Ishikawa (cell line): Measurements from ENCODE around the gene GSG1L2.

Source experiments
- CEBPB ChIP-seq: IDR thresholded peaks from 2 replicates; pipeline ENCODE4 v1.6.1; 2012
- CREB1 ChIP-seq: IDR thresholded peaks from 2 replicates; pipeline ENCODE4 v1.6.1; 2012; ENCODE audit warnings: low read depth
- EGR1 ChIP-seq: IDR thresholded peaks from 2 replicates; pipeline ENCODE4 v1.6.1; 2012
- EP300 ChIP-seq: IDR thresholded peaks from 2 replicates; pipeline ENCODE4 v1.6.1; 2012; ENCODE audit warnings: borderline replicate concordance
- FOXM1 ChIP-seq: IDR thresholded peaks from 2 replicates; pipeline ENCODE4 v1.6.1; 2012; ENCODE audit warnings: low read depth, borderline replicate concordance
- NFIC ChIP-seq: IDR thresholded peaks from 2 replicates; pipeline ENCODE4 v1.6.1; 2012
- RAD21 ChIP-seq: IDR thresholded peaks from 2 replicates; pipeline ENCODE4 v1.6.1; 2012; ENCODE audit warnings: low read depth
- TAF1 ChIP-seq: IDR thresholded peaks from 2 replicates; pipeline ENCODE4 v1.6.1; 2012; ENCODE audit warnings: low read depth, mild to moderate bottlenecking
- TCF12 ChIP-seq: IDR thresholded peaks from 2 replicates; pipeline ENCODE4 v1.6.1; 2012; ENCODE audit warnings: low read depth
- TEAD4 ChIP-seq: IDR thresholded peaks from 2 replicates; pipeline ENCODE4 v1.6.1; 2012
- YY1 ChIP-seq: IDR thresholded peaks from 2 replicates; pipeline ENCODE4 v1.6.1; 2012; ENCODE audit warnings: low read depth
- ZBTB7A ChIP-seq: IDR thresholded peaks from 2 replicates; pipeline ENCODE4 v1.6.1; 2012; ENCODE audit warnings: low read depth
- TF ChIP-seq, protein P1 (sequence below): IDR thresholded peaks from 2 replicates; pipeline ENCODE4 v1.6.1; 2012; ENCODE audit warnings: low read depth, mild to moderate bottlenecking
- TF ChIP-seq, protein P2 (sequence below): IDR thresholded peaks from 2 replicates; pipeline ENCODE4 v1.6.1; 2012
- TF ChIP-seq, protein P3 (sequence below): IDR thresholded peaks from 2 replicates; pipeline ENCODE4 v1.6.1; 2012

GSG1L2 gene

DNA sequence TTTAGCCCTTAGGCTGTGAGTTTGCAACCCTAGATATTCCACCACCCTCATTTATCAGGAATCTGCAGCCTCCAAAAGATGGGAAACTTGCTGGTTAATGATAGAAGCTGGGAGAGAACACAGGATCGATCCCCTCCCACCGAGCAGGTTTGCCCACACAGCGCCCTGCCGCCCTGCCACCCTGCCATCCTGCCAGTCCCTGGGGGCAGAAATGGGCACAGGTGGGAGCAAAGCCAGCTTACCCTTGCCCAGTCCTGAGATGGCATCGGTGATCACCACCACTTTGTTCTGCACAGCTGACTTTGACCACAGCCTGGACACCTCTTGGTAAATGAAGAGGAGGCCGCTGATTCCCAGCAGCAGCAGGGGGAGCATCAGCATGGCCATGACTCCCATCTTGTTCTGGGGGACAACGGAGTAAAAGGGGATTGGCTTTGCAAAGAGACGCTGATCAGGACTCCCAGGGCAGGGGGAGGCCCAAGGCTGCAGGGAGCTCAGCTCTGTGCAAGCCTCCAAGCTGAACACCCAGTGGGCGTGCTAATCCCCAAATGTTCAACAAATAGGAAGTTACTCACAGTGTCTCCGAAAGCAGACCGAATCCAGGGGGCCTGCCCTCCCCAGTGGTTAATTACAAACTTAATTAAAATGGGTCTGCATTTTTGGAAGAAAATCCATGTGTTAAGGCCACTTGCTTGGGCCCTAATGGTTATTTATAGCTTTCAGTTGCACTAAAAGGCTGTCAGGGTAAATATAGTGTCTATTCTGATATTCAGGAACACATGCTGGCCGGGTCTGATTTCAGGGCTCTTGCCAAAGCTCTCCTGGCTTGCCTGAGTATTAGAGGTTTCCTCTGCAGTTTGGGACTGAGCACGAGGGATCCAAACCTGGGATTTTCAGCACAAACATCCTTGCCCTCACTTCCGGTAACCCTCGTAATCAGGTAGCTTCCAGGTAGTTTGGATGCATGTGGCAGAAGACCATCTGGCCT lies 30.7 kb downstream of the GSG1L2 start, which contains the start of gene DHRS7C:
Gene DHRS7C, minus strand, starts transcription at position 704 of the 988 bp plus-strand sequence. Its CDS starts 308 bp downstream, at position 396.
- TF ChIP-seq EP300 (no peak), CREB1 (no peak), RAD21 (no peak), CEBPB (no peak), TAF1 (no peak), FOXM1 (no peak), TCF12 (no peak), EGR1 (no peak), ZBTB7A (no peak), TEAD4 (no peak)
- TF ChIP-seq, protein P1, sequence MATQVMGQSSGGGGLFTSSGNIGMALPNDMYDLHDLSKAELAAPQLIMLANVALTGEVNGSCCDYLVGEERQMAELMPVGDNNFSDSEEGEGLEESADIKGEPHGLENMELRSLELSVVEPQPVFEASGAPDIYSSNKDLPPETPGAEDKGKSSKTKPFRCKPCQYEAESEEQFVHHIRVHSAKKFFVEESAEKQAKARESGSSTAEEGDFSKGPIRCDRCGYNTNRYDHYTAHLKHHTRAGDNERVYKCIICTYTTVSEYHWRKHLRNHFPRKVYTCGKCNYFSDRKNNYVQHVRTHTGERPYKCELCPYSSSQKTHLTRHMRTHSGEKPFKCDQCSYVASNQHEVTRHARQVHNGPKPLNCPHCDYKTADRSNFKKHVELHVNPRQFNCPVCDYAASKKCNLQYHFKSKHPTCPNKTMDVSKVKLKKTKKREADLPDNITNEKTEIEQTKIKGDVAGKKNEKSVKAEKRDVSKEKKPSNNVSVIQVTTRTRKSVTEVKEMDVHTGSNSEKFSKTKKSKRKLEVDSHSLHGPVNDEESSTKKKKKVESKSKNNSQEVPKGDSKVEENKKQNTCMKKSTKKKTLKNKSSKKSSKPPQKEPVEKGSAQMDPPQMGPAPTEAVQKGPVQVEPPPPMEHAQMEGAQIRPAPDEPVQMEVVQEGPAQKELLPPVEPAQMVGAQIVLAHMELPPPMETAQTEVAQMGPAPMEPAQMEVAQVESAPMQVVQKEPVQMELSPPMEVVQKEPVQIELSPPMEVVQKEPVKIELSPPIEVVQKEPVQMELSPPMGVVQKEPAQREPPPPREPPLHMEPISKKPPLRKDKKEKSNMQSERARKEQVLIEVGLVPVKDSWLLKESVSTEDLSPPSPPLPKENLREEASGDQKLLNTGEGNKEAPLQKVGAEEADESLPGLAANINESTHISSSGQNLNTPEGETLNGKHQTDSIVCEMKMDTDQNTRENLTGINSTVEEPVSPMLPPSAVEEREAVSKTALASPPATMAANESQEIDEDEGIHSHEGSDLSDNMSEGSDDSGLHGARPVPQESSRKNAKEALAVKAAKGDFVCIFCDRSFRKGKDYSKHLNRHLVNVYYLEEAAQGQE: no peak
- TF ChIP-seq, protein P2, sequence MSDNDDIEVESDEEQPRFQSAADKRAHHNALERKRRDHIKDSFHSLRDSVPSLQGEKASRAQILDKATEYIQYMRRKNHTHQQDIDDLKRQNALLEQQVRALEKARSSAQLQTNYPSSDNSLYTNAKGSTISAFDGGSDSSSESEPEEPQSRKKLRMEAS: no peak
- TF ChIP-seq, protein P3, sequence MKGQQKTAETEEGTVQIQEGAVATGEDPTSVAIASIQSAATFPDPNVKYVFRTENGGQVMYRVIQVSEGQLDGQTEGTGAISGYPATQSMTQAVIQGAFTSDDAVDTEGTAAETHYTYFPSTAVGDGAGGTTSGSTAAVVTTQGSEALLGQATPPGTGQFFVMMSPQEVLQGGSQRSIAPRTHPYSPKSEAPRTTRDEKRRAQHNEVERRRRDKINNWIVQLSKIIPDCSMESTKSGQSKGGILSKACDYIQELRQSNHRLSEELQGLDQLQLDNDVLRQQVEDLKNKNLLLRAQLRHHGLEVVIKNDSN: no peak

DNA sequence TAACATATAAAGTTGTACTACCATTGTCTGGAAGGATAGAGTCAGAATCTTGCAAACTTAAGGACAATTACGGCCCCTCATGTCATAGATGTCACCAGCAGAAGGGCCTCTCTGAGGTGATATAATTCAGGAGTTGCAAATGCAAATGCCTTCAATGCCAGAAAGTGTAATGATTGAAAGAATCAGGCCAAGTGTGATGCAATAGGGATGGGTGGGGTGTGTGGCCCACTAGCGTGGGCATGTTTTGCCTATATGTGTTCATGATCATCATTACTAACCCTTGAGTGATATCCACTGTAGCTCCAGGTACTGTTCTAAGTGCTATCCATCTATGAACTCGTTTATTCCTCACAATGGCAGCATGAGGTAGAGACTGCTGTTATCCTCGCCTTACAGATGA lies 31.6 kb downstream of the GSG1L2 start:
- TF ChIP-seq TCF12 (no peak), EGR1 (no peak), CEBPB (no peak), TEAD4 (no peak), EP300 (no peak), TAF1 (no peak), CREB1 (no peak), RAD21 (no peak), YY1 (no peak), NFIC (no peak), ZBTB7A (no peak), FOXM1 (no peak)
- TF ChIP-seq, protein P2: no peak
- TF ChIP-seq, protein P3: no peak
- TF ChIP-seq, protein P1: no peak

DNA sequence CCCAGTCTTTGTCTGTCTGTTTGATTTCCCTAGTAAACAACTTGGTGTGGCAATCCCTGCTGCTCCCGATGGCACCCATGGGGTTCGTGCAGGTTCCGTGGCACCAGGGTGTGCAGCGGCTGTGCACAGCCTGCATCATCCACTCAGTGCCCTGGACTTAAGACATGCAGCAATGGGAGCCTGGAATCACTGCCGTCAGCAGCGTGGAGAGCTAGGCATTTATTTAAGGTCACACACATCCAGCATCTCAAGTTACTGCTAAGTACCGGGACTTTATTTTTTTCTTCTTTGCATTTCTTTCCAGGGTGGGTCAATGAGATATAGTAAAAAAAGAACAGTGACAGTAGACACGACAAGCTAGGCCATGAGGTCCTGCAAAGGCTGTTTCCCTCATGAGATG lies 33.3 kb downstream of the GSG1L2 start:
- TF ChIP-seq EGR1 (no peak), NFIC (no peak), YY1 (no peak), RAD21 (no peak), ZBTB7A (no peak), FOXM1 (no peak), CEBPB (no peak), TCF12 (no peak), CREB1 (no peak), EP300 (no peak)
- TF ChIP-seq, protein P1: no peak
- TF ChIP-seq, protein P3: no peak
- TF ChIP-seq, protein P2: no peak
